ENCODE measurements around the gene SH3RF3. TPM values are rescaled to one million over a fixed set of nuclear protein-coding genes. Genes with fewer than 3 reads are reported as not detected.

Gene SH3RF3
- 1 to 10 TPM; 1.3 to 5.6 TPM for total RNA-seq

DNA sequence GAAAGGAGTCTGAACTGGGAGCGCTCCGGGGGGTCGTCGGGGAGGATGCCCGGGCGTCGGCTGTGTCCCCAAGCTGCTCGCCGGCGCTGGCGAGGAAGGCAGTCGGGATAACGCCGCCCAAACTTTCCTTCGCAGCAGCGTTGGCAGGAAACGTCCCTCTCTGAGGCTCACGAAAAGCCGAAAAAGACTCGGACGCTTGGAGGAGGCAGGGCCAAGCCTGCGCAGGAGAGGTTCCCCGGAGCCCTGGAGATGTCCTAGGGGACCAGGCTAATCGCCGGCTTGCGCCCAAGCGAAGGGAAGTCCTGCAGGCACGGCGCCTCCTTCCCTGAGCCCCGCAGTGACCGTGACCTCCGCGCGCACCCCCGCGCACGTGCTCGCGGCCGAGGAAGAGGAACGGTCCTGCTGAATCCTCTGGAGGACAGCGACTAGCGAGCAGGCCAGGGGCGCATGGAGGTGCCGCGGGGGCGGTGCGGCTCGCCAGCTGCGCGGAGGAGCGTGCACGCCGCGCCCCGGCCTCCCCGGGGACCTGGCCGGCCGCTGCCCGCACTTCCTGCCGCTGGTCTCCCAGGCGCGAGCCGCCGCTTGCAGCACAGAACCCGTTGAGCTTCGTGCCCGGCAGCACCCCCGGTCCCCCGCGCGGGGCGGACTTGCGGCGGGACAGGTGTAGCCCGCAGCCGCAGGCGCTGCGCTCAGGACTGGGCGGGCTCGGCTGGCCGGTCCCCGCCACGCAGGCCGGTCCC lies at the start of gene SH3RF3:
Gene SH3RF3, plus strand, starts transcription at position 590 of the 740 bp plus-strand sequence.
- ATAC-seq = peak; percentile 43
- no peaks in the 10 kb centered on the region for H3K9me3 ChIP-seq
- 1% methylated on average over 78 of the region's 85 CpGs; no CpG with 5 or more reads in 1 of the 2 donors for WGBS, 2 donors
- H3K4me1 ChIP-seq = peaks cover 22% of the 10 kb centered on the region
- DNase-seq = peak; percentile 23 to 36 (median 31)
- no peaks in the 10 kb centered on the region for H3K27me3 ChIP-seq
- peak within 1 kb of the TSS in 3 of 4 donors; percentile 33 to 69 (median 60) for H3K27ac ChIP-seq
- H3K36me3 ChIP-seq (replicated peaks in 1 of 2; ENCODE audit: insufficient read depth in 1 of 2, low read depth in 2 of 2) = no peaks in the 10 kb centered on the region
- no peak for TF ChIP-seq POLR2A (IDR thresholded peaks at IDR 0.05)
- TF ChIP-seq, protein P1, sequence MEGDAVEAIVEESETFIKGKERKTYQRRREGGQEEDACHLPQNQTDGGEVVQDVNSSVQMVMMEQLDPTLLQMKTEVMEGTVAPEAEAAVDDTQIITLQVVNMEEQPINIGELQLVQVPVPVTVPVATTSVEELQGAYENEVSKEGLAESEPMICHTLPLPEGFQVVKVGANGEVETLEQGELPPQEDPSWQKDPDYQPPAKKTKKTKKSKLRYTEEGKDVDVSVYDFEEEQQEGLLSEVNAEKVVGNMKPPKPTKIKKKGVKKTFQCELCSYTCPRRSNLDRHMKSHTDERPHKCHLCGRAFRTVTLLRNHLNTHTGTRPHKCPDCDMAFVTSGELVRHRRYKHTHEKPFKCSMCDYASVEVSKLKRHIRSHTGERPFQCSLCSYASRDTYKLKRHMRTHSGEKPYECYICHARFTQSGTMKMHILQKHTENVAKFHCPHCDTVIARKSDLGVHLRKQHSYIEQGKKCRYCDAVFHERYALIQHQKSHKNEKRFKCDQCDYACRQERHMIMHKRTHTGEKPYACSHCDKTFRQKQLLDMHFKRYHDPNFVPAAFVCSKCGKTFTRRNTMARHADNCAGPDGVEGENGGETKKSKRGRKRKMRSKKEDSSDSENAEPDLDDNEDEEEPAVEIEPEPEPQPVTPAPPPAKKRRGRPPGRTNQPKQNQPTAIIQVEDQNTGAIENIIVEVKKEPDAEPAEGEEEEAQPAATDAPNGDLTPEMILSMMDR (IDR thresholded peaks at IDR 0.05) = no peak
- intact Hi-C loops (cut with DNase I) = loop anchor here (5.0 kb wide), 1 partner anchor 384 kb away; no protein-coding TSS in a partner anchor
- H3K4me3 ChIP-seq = peak within 1 kb of the TSS in 1 of 2 donors; percentile 13

DNA sequence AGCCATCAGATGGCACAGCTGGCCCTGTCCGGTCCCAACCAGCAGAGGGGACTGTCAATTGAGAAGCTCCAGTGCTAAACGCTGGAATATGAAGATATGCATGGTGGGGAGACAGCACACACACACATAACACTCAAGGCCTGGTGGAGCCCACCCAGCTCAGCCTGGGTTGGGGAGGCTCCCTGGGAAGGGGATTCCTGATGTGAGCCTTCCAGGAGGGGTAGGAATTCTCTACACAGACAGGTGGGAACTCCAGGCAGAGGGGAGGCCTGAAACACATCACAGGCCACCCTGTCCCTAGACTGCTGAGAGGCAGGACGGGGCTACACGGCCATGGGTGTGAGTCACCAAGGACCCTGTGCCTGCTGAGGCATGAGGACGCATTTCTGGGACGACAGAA lies 49.4 kb upstream of the SH3RF3 start:
- Histone ChIP-seq H3K4me1 (no peaks in the 10 kb centered on the region), H3K9me3 (no peaks in the 10 kb centered on the region), H3K27ac (no peak overlapping the region), H3K4me3 (no peak overlapping the region), H3K36me3 (replicated peaks in 1 of 2; ENCODE audit: insufficient read depth in 1 of 2, low read depth in 2 of 2) (no peaks in the 10 kb centered on the region), H3K27me3 (no peaks in the 10 kb centered on the region)
- 52 to 56% methylated on average over 6 of the region's 6 CpGs for WGBS, 2 donors
- ATAC-seq = no peak
- DNase-seq = no peak
- TF ChIP-seq, protein P1 (IDR thresholded peaks at IDR 0.05) = no peak
- TF ChIP-seq POLR2A (IDR thresholded peaks at IDR 0.05) = no peak
- intact Hi-C loops (cut with DNase I) = no loop called here

DNA sequence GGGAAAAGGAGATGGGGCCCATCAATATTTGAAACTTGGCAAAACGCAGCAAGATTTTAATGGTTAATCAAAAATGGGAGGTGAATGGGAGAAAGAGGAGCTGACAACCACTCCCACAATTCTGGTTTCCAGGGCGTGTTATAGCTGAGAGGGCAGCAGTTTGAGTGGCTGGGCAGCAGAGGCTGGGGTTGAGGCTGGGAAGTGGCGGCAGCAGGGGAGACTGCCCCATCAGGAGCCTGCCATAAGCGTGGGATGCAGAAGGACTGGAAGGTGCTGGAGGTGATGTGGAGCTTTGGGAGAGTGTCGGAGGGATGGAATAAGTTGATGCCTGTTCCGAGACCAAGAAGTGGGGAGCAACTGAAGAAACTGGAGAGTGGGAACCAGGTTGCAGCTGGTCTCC lies 48.9 kb upstream of the SH3RF3 start:
- 47 to 57% methylated on average over 6 of the region's 6 CpGs for WGBS, 2 donors
- Histone ChIP-seq H3K4me1 (no peaks in the 10 kb centered on the region), H3K9me3 (no peaks in the 10 kb centered on the region), H3K36me3 (replicated peaks in 1 of 2; ENCODE audit: insufficient read depth in 1 of 2, low read depth in 2 of 2) (no peaks in the 10 kb centered on the region), H3K27me3 (no peaks in the 10 kb centered on the region), H3K27ac (no peak overlapping the region), H3K4me3 (no peak overlapping the region)
- ATAC-seq (no peak), DNase-seq (no peak)
- intact Hi-C loops (cut with DNase I) = no loop called here
- TF ChIP-seq POLR2A (IDR thresholded peaks at IDR 0.05) = no peak
- TF ChIP-seq, protein P1 (IDR thresholded peaks at IDR 0.05) = no peak

DNA sequence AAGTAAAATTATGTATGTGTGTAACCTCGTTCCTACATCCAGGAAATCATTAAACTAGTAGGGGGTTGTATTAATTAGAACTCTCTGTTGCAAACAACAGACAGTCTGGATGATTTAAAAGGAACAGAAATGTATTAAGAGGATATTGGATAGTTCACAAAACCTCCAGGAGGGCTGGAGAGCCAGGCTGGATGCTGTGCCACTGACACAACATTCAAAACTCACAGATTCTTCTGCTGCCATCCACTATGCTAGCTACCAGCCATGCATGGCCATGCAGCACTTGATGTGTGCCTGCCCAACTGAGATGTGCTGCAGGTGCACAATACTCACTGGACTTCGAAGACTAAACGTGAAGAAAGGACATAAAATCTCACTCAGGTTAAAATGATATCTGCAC lies 48.2 kb upstream of the SH3RF3 start:
- TF ChIP-seq, protein P1 (IDR thresholded peaks at IDR 0.05) = no peak
- TF ChIP-seq POLR2A (IDR thresholded peaks at IDR 0.05) = no peak
- Histone ChIP-seq H3K27me3 (no peaks in the 10 kb centered on the region), H3K4me1 (no peaks in the 10 kb centered on the region), H3K27ac (no peak overlapping the region), H3K4me3 (no peak overlapping the region), H3K36me3 (replicated peaks in 1 of 2; ENCODE audit: insufficient read depth in 1 of 2, low read depth in 2 of 2) (no peaks in the 10 kb centered on the region), H3K9me3 (no peaks in the 10 kb centered on the region)
- intact Hi-C loops (cut with DNase I) = no loop called here
- DNase-seq (no peak), ATAC-seq (no peak)
- 33 to 37% methylated on average over 3 of the region's 3 CpGs for WGBS, 2 donors

DNA sequence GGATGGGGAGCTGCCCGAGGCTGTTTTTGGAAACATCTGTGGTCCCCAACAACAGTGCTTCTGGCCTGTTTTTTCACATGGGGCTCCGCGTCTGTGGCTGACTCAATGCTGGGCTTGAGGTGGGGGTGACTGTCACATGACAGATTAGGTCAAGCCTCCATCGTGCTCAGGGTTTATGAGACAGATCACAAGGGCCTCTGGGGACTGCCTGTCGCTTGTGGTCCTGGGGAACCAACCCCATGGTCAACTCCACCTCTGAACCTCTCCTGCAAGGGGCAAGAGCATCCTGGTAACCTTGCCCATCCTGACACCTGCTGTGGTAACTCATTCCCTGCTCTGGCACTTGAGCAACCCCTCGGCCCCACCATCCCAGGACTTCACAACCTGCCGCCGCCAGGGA lies 47.6 kb upstream of the SH3RF3 start:
- DNase-seq = no peak
- no peak for TF ChIP-seq POLR2A (IDR thresholded peaks at IDR 0.05)
- TF ChIP-seq, protein P1 (IDR thresholded peaks at IDR 0.05) = no peak
- no peak overlapping the region for H3K4me3 ChIP-seq
- intact Hi-C loops (cut with DNase I) = no loop called here
- 49 to 56% methylated on average over 8 of the region's 8 CpGs for WGBS, 2 donors
- ATAC-seq = no peak
- no peak overlapping the region for H3K27ac ChIP-seq
- no peaks in the 10 kb centered on the region for H3K4me1 ChIP-seq
- H3K36me3 ChIP-seq (replicated peaks in 1 of 2; ENCODE audit: insufficient read depth in 1 of 2, low read depth in 2 of 2) = no peaks in the 10 kb centered on the region
- H3K27me3 ChIP-seq = no peaks in the 10 kb centered on the region
- H3K9me3 ChIP-seq = no peaks in the 10 kb centered on the region
